H1 (cell line): ENCODE measurements around the gene BBS12. TPM values are rescaled to one million over a fixed set of nuclear protein-coding genes. Genes with fewer than 3 reads are reported as not detected.

Source experiments
- CTCF ChIA-PET: fragments of 300-600 bp; sonication (Branson Sonifier 250); formaldehyde crosslinking; loops from one replicate; lab custom pipeline; 2021; ENCODE audit not compliant: partially characterized antibody; lab: Charles Lee
- POLR2A ChIA-PET: fragments of 300-600 bp; sonication (Branson Sonifier 250); formaldehyde crosslinking; loops from one replicate; lab custom pipeline; 2021; ENCODE audit warnings: inconsistent platforms; ENCODE audit not compliant: partially characterized antibody; lab: Charles Lee
- DNase-seq, 2 experiments: peaks; one replicate each; pipeline versions ENCODE4 v3.0.0 to v3.0.0-alpha.2; 2010 to 2022; ENCODE audit warnings: low spot score in 2 of 2, low read depth in 1 of 2, mixed read lengths in 1 of 2
- FAIRE-seq: peaks from 2 replicates; lab custom pipeline; 2011; peaks lifted over from hg19 to GRCh38; lab: Jason Lieb, UNC
- H2AFZ ChIP-seq: 2 replicates; pipeline ENCODE4 v1.8.1; 2012; ENCODE audit warnings: low read length, inconsistent platforms
- H2AK5ac ChIP-seq: 2 replicates; pipeline ENCODE4 v1.6.1; 2013; ENCODE audit warnings: low read depth, low read length
- H2BK120ac ChIP-seq: replicated peaks from 2 replicates; pipeline ENCODE3; 2013; ENCODE audit warnings: low read depth, low read length, inconsistent platforms
- H2BK12ac ChIP-seq: 2 replicates; pipeline ENCODE4 v1.6.1; 2013; ENCODE audit warnings: low read depth, low read length
- H2BK15ac ChIP-seq: 2 replicates; pipeline ENCODE4 v1.6.1; 2013; ENCODE audit warnings: low read length
- H2BK20ac ChIP-seq: 2 replicates; pipeline ENCODE4 v1.6.1; 2013; ENCODE audit warnings: low read length
- H2BK5ac ChIP-seq: 2 replicates; pipeline ENCODE4 v1.6.1; 2013; ENCODE audit warnings: low read depth, low read length
- H3K14ac ChIP-seq: 2 replicates; pipeline ENCODE4 v1.6.1; 2013; ENCODE audit warnings: inconsistent platforms; ENCODE audit not compliant: insufficient read length
- H3K18ac ChIP-seq: 2 replicates; pipeline ENCODE4 v1.6.1; 2013; ENCODE audit warnings: low read length; ENCODE audit errors: extremely low read depth
- H3K23ac ChIP-seq: 2 replicates; pipeline ENCODE4 v1.6.1; 2013; ENCODE audit warnings: inconsistent platforms; ENCODE audit not compliant: insufficient read length
- H3K23me2 ChIP-seq: 2 replicates; pipeline ENCODE4 v1.6.1; 2013; ENCODE audit warnings: low read depth, low read length
- H3K27ac ChIP-seq: 2 replicates; pipeline ENCODE4 v1.6.1; 2011; ENCODE audit warnings: low read depth, low read length, inconsistent platforms
- H3K27me3 ChIP-seq, 4 experiments: replicated peaks in 1 of 4; 1 replicate in 1 of 4; 2 replicates in 3 of 4; pipeline versions ENCODE4 v1.6.1 to v1.8.1; 2011 to 2013; ENCODE audit warnings: low read length in 3 of 4, mild to moderate bottlenecking in 3 of 4, inconsistent platforms in 2 of 4, mixed read lengths in 2 of 4, moderate library complexity in 1 of 4; ENCODE audit not compliant: control insufficient read depth in 3 of 4, insufficient read depth in 3 of 4; ENCODE audit errors: extremely low read depth in 1 of 4
- H3K36me3 ChIP-seq, 4 experiments: 2 replicates each; pipeline versions ENCODE4 v1.6.1 to v1.8.1; 2011 to 2013; ENCODE audit warnings: mild to moderate bottlenecking in 4 of 4, low read length in 3 of 4, moderate library complexity in 2 of 4, control low read depth in 1 of 4, inconsistent platforms in 1 of 4; ENCODE audit not compliant: insufficient read depth in 4 of 4, control insufficient read depth in 2 of 4
- H3K4ac ChIP-seq: replicated peaks from 2 replicates; pipeline ENCODE3; 2013; ENCODE audit warnings: low read length, low read depth, mixed read lengths, inconsistent platforms; ENCODE audit not compliant: insufficient read length
- H3K4me1 ChIP-seq, 4 experiments: replicated peaks in 1 of 4; 1 replicate in 1 of 4; 2 replicates in 3 of 4; pipeline versions ENCODE4 v1.6.1 to v1.8.1; 2011 to 2013; ENCODE audit warnings: low read length in 3 of 4, inconsistent platforms in 2 of 4, mixed read lengths in 1 of 4; ENCODE audit not compliant: insufficient read depth in 4 of 4, control insufficient read depth in 3 of 4
- H3K4me2 ChIP-seq, 2 experiments: 2 replicates each; pipeline versions ENCODE4 v1.6.1 to v1.8.1; 2011 to 2013; ENCODE audit warnings: low read depth in 2 of 2, low read length in 2 of 2, control low read depth in 1 of 2, inconsistent platforms in 1 of 2, mild to moderate bottlenecking in 1 of 2; ENCODE audit not compliant: insufficient read depth in 1 of 2
- H3K4me3 ChIP-seq, 4 experiments: fragments of 200-600, 300-600 bp in 1 of 4; sonication (generic), shearing (Covaris generic), sonication (Bioruptor Twin) in 1 of 4; 2 replicates each; pipeline versions ENCODE4 v1.5.1 to v1.8.1; 2011 to 2016; ENCODE audit warnings: low read length in 4 of 4, low read depth in 3 of 4, control low read depth in 2 of 4, inconsistent platforms in 2 of 4, mild to moderate bottlenecking in 2 of 4, mixed read lengths in 1 of 4, moderate library complexity in 1 of 4; ENCODE audit not compliant: insufficient read depth in 2 of 4; ENCODE audit errors: extremely low read depth in 1 of 4
- H3K56ac ChIP-seq: replicated peaks from 2 replicates; pipeline ENCODE3; 2013; ENCODE audit warnings: low read depth, mild to moderate bottlenecking, mixed read lengths, low read length, inconsistent platforms; ENCODE audit not compliant: insufficient read length
- H3K79me1 ChIP-seq: 2 replicates; pipeline ENCODE4 v1.6.1; 2013; ENCODE audit warnings: low read depth, low read length, control low read depth
- H3K79me2 ChIP-seq, 2 experiments: 2 replicates each; pipeline versions ENCODE4 v1.6.1 to v1.8.1; 2012 to 2013; ENCODE audit warnings: low read length in 2 of 2, mild to moderate bottlenecking in 2 of 2, inconsistent platforms in 1 of 2; ENCODE audit not compliant: insufficient read depth in 2 of 2, control insufficient read depth in 1 of 2
- H3K9ac ChIP-seq, 4 experiments: replicated peaks in 1 of 4; 1 replicate in 1 of 4; 2 replicates in 3 of 4; pipeline versions ENCODE4 v1.6.1 to v1.8.1; 2011 to 2013; ENCODE audit warnings: low read depth in 3 of 4, low read length in 3 of 4, control low read depth in 2 of 4, mild to moderate bottlenecking in 2 of 4, moderate library complexity in 2 of 4, inconsistent platforms in 1 of 4; ENCODE audit errors: extremely low read depth in 1 of 4
- H3K9me3 ChIP-seq, 2 experiments: 2 replicates each; pipeline versions ENCODE4 v1.6.1 to v1.8.1; 2012 to 2013; ENCODE audit warnings: mild to moderate bottlenecking in 2 of 2, moderate library complexity in 2 of 2, control low read depth in 1 of 2, inconsistent platforms in 1 of 2, low read depth in 1 of 2, low read length in 1 of 2, mixed read lengths in 1 of 2; ENCODE audit not compliant: insufficient read depth in 2 of 2
- H4K20me1 ChIP-seq, 2 experiments: replicated peaks in 1 of 2; 2 replicates each; pipeline versions ENCODE3 to v1.8.1; 2011 to 2013; ENCODE audit warnings: inconsistent platforms in 2 of 2, low read length in 2 of 2, mild to moderate bottlenecking in 1 of 2; ENCODE audit not compliant: insufficient read depth in 2 of 2, control insufficient read depth in 1 of 2
- H4K5ac ChIP-seq: 2 replicates; pipeline ENCODE4 v1.6.1; 2013; ENCODE audit warnings: low read length, low read depth, mixed read lengths, inconsistent platforms; ENCODE audit not compliant: insufficient read length
- H4K8ac ChIP-seq: 2 replicates; pipeline ENCODE4 v1.8.0; 2013; ENCODE audit warnings: mild to moderate bottlenecking, moderate library complexity, low read length, inconsistent platforms; ENCODE audit not compliant: insufficient read depth; ENCODE audit errors: extremely low read depth
- H4K91ac ChIP-seq: replicated peaks from 2 replicates; pipeline ENCODE3; 2013; ENCODE audit warnings: low read length, mixed read lengths, inconsistent platforms; ENCODE audit not compliant: insufficient read length
- ATF2 ChIP-seq: IDR thresholded peaks from 2 replicates; pipeline ENCODE4 v1.6.1; 2012; ENCODE audit warnings: low read length, inconsistent platforms
- BCL11A ChIP-seq, 2 experiments: IDR thresholded peaks; one replicate each; pipeline ENCODE4 v1.6.1; 2011; ENCODE audit warnings: low read depth in 2 of 2, low read length in 2 of 2, mild to moderate bottlenecking in 2 of 2
- CEBPB ChIP-seq: IDR thresholded peaks from 2 replicates; pipeline ENCODE4 v1.6.1; 2012; ENCODE audit warnings: low read depth, low read length
- PHF8 ChIP-seq: fragments of 200-600 bp; sonication (generic); conservative IDR thresholded peaks from 2 replicates; pipeline ENCODE4 v1.7.1; 2012; ENCODE audit warnings: low read depth, mild to moderate bottlenecking, inconsistent platforms, low read length, moderate library complexity
- RFX5 ChIP-seq: IDR thresholded peaks from 2 replicates; pipeline ENCODE4 v1.6.1; 2011; ENCODE audit warnings: low read depth, low read length, improper control_type of control experiment, borderline replicate concordance
- RXRA ChIP-seq: IDR thresholded peaks from 2 replicates; pipeline ENCODE4 v1.6.1; 2011; ENCODE audit warnings: low read depth, mild to moderate bottlenecking, low read length, moderate library complexity; ENCODE audit not compliant: insufficient read depth
- SAP30 ChIP-seq: fragments of 300-600 bp; sonication (generic); IDR thresholded peaks from 2 replicates; pipeline ENCODE4 v1.7.1; 2012; ENCODE audit warnings: low read length, moderate library complexity, mild to moderate bottlenecking, inconsistent platforms; ENCODE audit not compliant: insufficient read depth, insufficient replicate concordance
- WGBS, 2 experiments: shearing (Covaris generic) in 1 of 2; methylation state at CpG; one replicate each; pipeline versions ENCODE4 v1.1.6 to v1.1.7; 2013 to 2015; ENCODE audit warnings: low lambda C conversion rate in 2 of 2, mixed read lengths in 2 of 2, inconsistent platforms in 1 of 2, low coverage in 1 of 2, missing lambda C conversion rate in 1 of 2; ENCODE audit not compliant: insufficient replicate concordance in 2 of 2, insufficient coverage in 1 of 2, insufficient read length in 1 of 2; ENCODE audit errors: extremely low coverage in 1 of 2, missing lambda C conversion rate in 1 of 2; 5-methylcytosine and 5-hydroxymethylcytosine counted together
- polyA plus RNA-seq, 7 experiments: library from polyadenylated mRNA; depleted of rRNA in 3 of 7; stranded (reverse) in 5 of 7; unstranded in 2 of 7; fragments of >200 nt in 5 of 7; fragments of 200-250 nt in 2 of 7; gene quantifications; 1 replicate in 5 of 7; 2 replicates in 1 of 7; 4 replicates in 1 of 7; pipeline versions ENCODE4 v1.2.1 to v1.2.3, GENCODE V29; 2011 to 2013; ENCODE audit warnings: missing spikeins in 2 of 7, mixed read lengths in 2 of 7
- total RNA-seq: library from RNA; stranded (reverse); fragmentation: NEBNext Ultra II Directional; extraction: Animal tissue kit (Norgen Biotek cat#: 25700); gene quantifications from 2 replicates; pipeline ENCODE4 v1.2.1, GENCODE V29; 2021

BBS12 gene
- total and polyA plus RNA-seq, 2 of the 8 experiments (the other 6 are each of a cell fraction or from before 2014, with no cell fraction given): 0.88 to 2.6 TPM

GRCh38 chr4:122706511-122706910, 26.0 kb upstream of the BBS12 start:
- H3K36me3 ChIP-seq: no peaks in the 10 kb centered on the region
- no peak overlapping the region for H4K5ac ChIP-seq
- H3K4me3 ChIP-seq: no peak overlapping the region
- ChIA-PET POLR2A (no interaction called here), CTCF (interaction anchor here (0.6 kb wide), 1 partner anchor 41 kb away, joined by 3 read pairs; no protein-coding TSS in a partner anchor)
- H3K9ac ChIP-seq: no peak overlapping the region
- no peaks in the 10 kb centered on the region for H3K79me2 ChIP-seq
- H2BK15ac ChIP-seq: no peak overlapping the region
- H2BK12ac ChIP-seq: no peak overlapping the region
- H2BK5ac ChIP-seq: no peak overlapping the region
- H3K79me1 ChIP-seq: no peaks in the 10 kb centered on the region
- no peaks in the 10 kb centered on the region for H3K4me1 ChIP-seq
- FAIRE-seq (no peak), DNase-seq (no peak)
- no peak overlapping the region for H2BK20ac ChIP-seq
- no peak overlapping the region for H2AK5ac ChIP-seq
- H3K23me2 ChIP-seq: no peaks in the 10 kb centered on the region
- H3K27me3 ChIP-seq: no peaks in the 10 kb centered on the region
- no peak overlapping the region for H3K27ac ChIP-seq
- H2AFZ ChIP-seq: no peak overlapping the region
- H3K4me2 ChIP-seq: no peak overlapping the region
- H3K14ac ChIP-seq: no peak overlapping the region
- H4K8ac ChIP-seq: no peak overlapping the region
- H3K18ac ChIP-seq: no peak overlapping the region
- H3K9me3 ChIP-seq: no peaks in the 10 kb centered on the region
- H4K20me1 ChIP-seq: no peaks in the 10 kb centered on the region
- WGBS, 2 experiments: 87% methylated on average over 3 of the region's 3 CpGs; no CpG with 5 or more reads in 1 of the 2 experiments
- H2BK120ac ChIP-seq: no peak overlapping the region
- H4K91ac ChIP-seq: no peak overlapping the region
- no peak overlapping the region for H3K23ac ChIP-seq
- H3K56ac ChIP-seq: no peak overlapping the region
- no peak overlapping the region for H3K4ac ChIP-seq
- TF ChIP-seq ATF2: no peak
- no peak for TF ChIP-seq PHF8
- TF ChIP-seq BCL11A (IDR thresholded peaks at IDR 0.05; ENCODE audit: low read depth in 2 of 2, low read length in 2 of 2): no peak
- no peak for TF ChIP-seq SAP30
- TF ChIP-seq RXRA: no peak
- TF ChIP-seq CEBPB: no peak
- no peak for TF ChIP-seq RFX5
